Measurements from ENCODE around the gene FBLIM1.

FBLIM1 gene

GRCh38 chr1:15748690-15749398 is 9.8 kb upstream of the FBLIM1 start:
- DNase-seq = no peak

- no peak for DNase-seq
Measured at GRCh38 chr1:15749399-15750291, 8.9 kb upstream of the FBLIM1 start.

- DNase-seq = no peak
Measured at GRCh38 chr1:15750924-15751323, 7.7 kb upstream of the FBLIM1 start.

GRCh38 chr1:15751717-15752116 is 6.9 kb upstream of the FBLIM1 start:
- no peak for DNase-seq

GRCh38 chr1:15753776-15754175 is 4.8 kb upstream of the FBLIM1 start:
- DNase-seq = no peak

- DNase-seq = no peak
Measured at GRCh38 chr1:15755021-15755645, 3.5 kb upstream of the FBLIM1 start.

GRCh38 chr1:15755646-15756040 is 3.0 kb upstream of the FBLIM1 start:
- no peak for DNase-seq

- peak; percentile 67 for DNase-seq
Measured at GRCh38 chr1:15756143-15757015, 2.2 kb upstream of the FBLIM1 start.

GRCh38 chr1:15757016-15757543 is 1.5 kb upstream of the FBLIM1 start:
- no peak for DNase-seq

- peak; percentile 17 for DNase-seq
Measured at GRCh38 chr1:15757575-15758342, 836 bp upstream of the FBLIM1 start.

- DNase-seq = peak; percentile 15
Measured at GRCh38 chr1:15758953-15759661, 512 bp downstream of the FBLIM1 start.

- DNase-seq = no peak
Measured at GRCh38 chr1:15760520-15761211, 2.1 kb downstream of the FBLIM1 start.

- no peak for DNase-seq
Measured at GRCh38 chr1:15761366-15762128, 3.0 kb downstream of the FBLIM1 start.

GRCh38 chr1:15762546-15762945 is 4.0 kb downstream of the FBLIM1 start:
- peak; percentile 10 for DNase-seq

GRCh38 chr1:15764269-15764764 is 5.7 kb downstream of the FBLIM1 start:
- DNase-seq = no peak

GRCh38 chr1:15764890-15765289 is 6.3 kb downstream of the FBLIM1 start:
- DNase-seq = no peak

GRCh38 chr1:15765495-15766194 is 7.0 kb downstream of the FBLIM1 start:
- no peak for DNase-seq

- DNase-seq = no peak
Measured at GRCh38 chr1:15767941-15768340, 9.3 kb downstream of the FBLIM1 start.

GRCh38 chr1:15768388-15768787 is 9.8 kb downstream of the FBLIM1 start:
- no peak for DNase-seq
